Osteoblast (primary cell): Measurements from ENCODE around the gene PPT1. TPM values are rescaled to one million over a fixed set of nuclear protein-coding genes. Genes with fewer than 3 reads are reported as not detected.

ENCODE experiments used
- DNase-seq: peaks from one replicate; pipeline ENCODE4 v3.0.0; 2011; ENCODE audit warnings: low spot score, mixed read lengths; ENCODE audit not compliant: insufficient read length; ENCODE audit errors: missing footprints
- H2AFZ ChIP-seq: 2 replicates; pipeline ENCODE4 v1.6.0; 2011; ENCODE audit warnings: mild to moderate bottlenecking, low read length
- H3K27ac ChIP-seq: 2 replicates; pipeline ENCODE4 v1.5.1; 2011; ENCODE audit warnings: mild to moderate bottlenecking, low read depth, low read length, moderate library complexity
- H3K27me3 ChIP-seq: 2 replicates; pipeline ENCODE4 v1.6.0; 2012; ENCODE audit warnings: mild to moderate bottlenecking, control low read depth, inconsistent platforms, low read length, moderate library complexity; ENCODE audit not compliant: insufficient read depth
- H3K36me3 ChIP-seq: 2 replicates; pipeline ENCODE4 v1.5.1; 2011; ENCODE audit warnings: mild to moderate bottlenecking, low read length, control low read depth, moderate library complexity; ENCODE audit not compliant: insufficient read depth
- H3K4me1 ChIP-seq: 2 replicates; pipeline ENCODE4 v1.5.1; 2011; ENCODE audit warnings: mild to moderate bottlenecking, low read length, control low read depth, moderate library complexity; ENCODE audit not compliant: insufficient read depth
- H3K4me2 ChIP-seq: 2 replicates; pipeline ENCODE4 v1.6.0; 2011; ENCODE audit warnings: mild to moderate bottlenecking, low read length; ENCODE audit not compliant: insufficient read depth
- H3K4me3 ChIP-seq: fragments of 200-600 bp; sonication (generic); 3 replicates; pipeline ENCODE4 v1.5.1; 2012; ENCODE audit warnings: mild to moderate bottlenecking, low read length, inconsistent platforms; ENCODE audit not compliant: insufficient read depth
- H3K79me2 ChIP-seq: 2 replicates; pipeline ENCODE4 v1.6.0; 2012; ENCODE audit warnings: mild to moderate bottlenecking, low read length, control low read depth, inconsistent platforms; ENCODE audit not compliant: insufficient read depth
- H3K9me3 ChIP-seq: 2 replicates; pipeline ENCODE4 v1.5.1; 2011; ENCODE audit warnings: low read depth, low read length, control low read depth
- H4K20me1 ChIP-seq: 2 replicates; pipeline ENCODE4 v1.6.0; 2012; ENCODE audit warnings: mild to moderate bottlenecking, low read length, control low read depth; ENCODE audit not compliant: insufficient read depth
- total RNA-seq: library from RNA; depleted of rRNA; stranded (reverse); fragments of >200 nt; gene quantifications from 2 replicates; pipeline ENCODE4 v1.2.3, GENCODE V29; 2012
- TF ChIP-seq, protein P1 (sequence below): IDR thresholded peaks from 2 replicates; pipeline ENCODE4 v1.5.1; 2011; ENCODE audit warnings: mild to moderate bottlenecking, low read depth, low read length, moderate library complexity; ENCODE audit errors: extremely low read depth

The PPT1 gene
- total RNA-seq, 1 donor = 40.9 TPM

DNA sequence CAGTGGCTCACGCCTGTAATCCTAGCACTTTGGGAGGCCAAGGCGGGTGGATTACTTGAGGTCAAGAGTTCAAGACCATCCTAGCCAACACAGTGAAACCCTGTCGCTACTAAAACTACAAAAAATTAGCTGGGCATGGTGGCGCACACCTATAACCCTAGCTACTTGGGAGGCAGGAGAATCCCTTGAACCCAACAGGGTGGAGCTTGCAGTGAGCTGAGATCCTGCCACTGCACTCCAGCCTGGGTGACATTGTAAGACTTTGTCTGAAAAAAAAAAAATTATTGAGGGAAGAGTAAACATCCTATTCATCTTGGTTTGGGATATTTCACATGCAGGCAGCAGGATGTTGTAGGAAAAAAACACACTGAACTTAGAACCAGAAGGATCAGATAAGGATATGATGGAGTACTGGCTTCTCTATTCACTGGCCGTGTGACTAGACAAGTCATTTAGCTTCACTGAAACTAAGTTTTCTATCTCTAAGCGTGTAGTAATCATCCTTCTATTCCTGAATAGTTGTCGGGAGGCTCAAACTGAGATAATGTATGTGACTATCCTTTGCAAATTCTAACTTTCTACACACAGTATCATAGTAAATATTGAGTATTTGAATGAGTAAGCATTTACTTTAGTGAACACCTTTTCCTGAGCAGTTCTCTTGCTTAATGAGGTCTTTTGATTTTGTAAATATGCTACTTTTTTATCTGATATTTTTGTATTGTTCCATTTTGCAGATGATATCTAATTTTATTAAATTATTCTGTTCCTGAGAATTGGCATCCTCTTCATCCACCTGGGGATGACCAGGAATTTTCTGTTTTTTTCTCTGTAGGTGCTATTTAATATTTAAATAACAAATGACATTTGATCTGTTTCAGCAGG, 38.4 kb downstream of the PPT1 start:
- Histone ChIP-seq H3K36me3 (peaks cover 51% of the 10 kb centered on the region), H3K4me1 (peaks cover 27% of the 10 kb centered on the region), H3K9me3 (no peaks in the 10 kb centered on the region), H3K27ac (peak overlapping the region; percentile 29), H2AFZ (no peak overlapping the region), H3K4me3 (no peak overlapping the region), H3K4me2 (no peak overlapping the region), H3K27me3 (no peaks in the 10 kb centered on the region), H4K20me1 (peaks cover 65% of the 10 kb centered on the region), H3K79me2 (peaks cover 86% of the 10 kb centered on the region)
- no peak for DNase-seq
- TF ChIP-seq, protein P1, sequence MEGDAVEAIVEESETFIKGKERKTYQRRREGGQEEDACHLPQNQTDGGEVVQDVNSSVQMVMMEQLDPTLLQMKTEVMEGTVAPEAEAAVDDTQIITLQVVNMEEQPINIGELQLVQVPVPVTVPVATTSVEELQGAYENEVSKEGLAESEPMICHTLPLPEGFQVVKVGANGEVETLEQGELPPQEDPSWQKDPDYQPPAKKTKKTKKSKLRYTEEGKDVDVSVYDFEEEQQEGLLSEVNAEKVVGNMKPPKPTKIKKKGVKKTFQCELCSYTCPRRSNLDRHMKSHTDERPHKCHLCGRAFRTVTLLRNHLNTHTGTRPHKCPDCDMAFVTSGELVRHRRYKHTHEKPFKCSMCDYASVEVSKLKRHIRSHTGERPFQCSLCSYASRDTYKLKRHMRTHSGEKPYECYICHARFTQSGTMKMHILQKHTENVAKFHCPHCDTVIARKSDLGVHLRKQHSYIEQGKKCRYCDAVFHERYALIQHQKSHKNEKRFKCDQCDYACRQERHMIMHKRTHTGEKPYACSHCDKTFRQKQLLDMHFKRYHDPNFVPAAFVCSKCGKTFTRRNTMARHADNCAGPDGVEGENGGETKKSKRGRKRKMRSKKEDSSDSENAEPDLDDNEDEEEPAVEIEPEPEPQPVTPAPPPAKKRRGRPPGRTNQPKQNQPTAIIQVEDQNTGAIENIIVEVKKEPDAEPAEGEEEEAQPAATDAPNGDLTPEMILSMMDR = no peak

DNA sequence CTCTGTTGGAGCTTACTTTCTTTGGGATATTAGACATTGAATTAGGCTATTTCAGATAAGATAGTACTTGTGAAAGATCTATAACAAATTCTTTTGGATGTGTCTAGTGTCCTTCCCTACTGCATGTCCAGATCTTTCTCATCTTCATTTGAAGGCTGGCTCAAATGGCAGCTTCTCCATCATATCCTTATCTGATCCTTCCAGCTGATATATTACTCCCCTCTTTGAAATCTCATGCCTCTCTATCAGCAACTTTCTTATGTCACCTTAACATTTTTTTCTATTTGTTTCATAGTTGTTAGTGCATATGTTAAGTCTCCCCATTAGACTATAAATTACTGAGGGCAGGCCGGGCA, 39.0 kb downstream of the PPT1 start:
- no peak overlapping the region for H2AFZ ChIP-seq
- no peaks in the 10 kb centered on the region for H3K27me3 ChIP-seq
- TF ChIP-seq, protein P1 = no peak
- H3K27ac ChIP-seq = no peak overlapping the region
- H4K20me1 ChIP-seq = peaks cover 68% of the 10 kb centered on the region
- H3K9me3 ChIP-seq = no peaks in the 10 kb centered on the region
- no peak overlapping the region for H3K4me3 ChIP-seq
- no peak for DNase-seq
- H3K4me1 ChIP-seq = peaks cover 27% of the 10 kb centered on the region
- no peak overlapping the region for H3K4me2 ChIP-seq
- H3K36me3 ChIP-seq = peaks cover 48% of the 10 kb centered on the region
- H3K79me2 ChIP-seq = peaks cover 88% of the 10 kb centered on the region

DNA sequence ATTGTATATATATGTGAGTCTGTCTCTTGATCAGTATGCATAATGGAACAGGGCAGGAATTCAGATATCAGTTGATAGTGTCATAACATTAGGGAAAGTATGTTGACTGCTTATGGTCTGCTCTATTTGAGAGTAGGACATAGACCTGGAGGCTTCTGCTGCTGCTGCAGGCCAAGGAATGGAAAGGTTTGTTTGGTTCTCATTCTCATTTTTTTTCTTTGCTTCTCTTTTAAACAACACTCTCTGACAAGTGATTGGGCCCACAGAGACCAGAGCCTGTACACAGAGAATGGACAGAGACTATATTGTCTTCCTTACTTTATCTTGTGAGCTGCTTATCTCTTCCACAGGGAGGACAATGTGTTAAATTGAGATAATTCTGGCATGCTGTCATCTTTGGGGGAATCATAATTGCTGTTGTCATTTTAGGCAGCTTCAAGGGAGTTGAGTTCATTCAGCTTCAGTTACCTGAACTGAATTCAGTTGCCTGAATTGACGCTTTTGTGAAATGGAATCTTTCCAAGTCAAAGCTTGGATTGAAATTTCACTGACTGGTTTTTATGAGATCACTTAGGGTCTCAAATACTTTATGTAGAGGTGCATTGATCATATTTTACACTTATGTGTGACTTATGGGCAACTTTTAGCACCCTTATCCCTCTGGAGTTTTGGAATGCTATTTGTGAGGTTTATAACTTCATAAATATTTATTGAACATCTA, 39.6 kb downstream of the PPT1 start:
- H3K4me2 ChIP-seq = no peak overlapping the region
- peaks cover 90% of the 10 kb centered on the region for H3K79me2 ChIP-seq
- peaks cover 43% of the 10 kb centered on the region for H3K36me3 ChIP-seq
- no peaks in the 10 kb centered on the region for H3K27me3 ChIP-seq
- TF ChIP-seq, protein P1 = no peak
- H3K27ac ChIP-seq = no peak overlapping the region
- H3K9me3 ChIP-seq = no peaks in the 10 kb centered on the region
- no peak overlapping the region for H3K4me3 ChIP-seq
- peaks cover 27% of the 10 kb centered on the region for H3K4me1 ChIP-seq
- no peak overlapping the region for H2AFZ ChIP-seq
- DNase-seq = no peak
- H4K20me1 ChIP-seq = peaks cover 65% of the 10 kb centered on the region
